Measurements from ENCODE around the gene LGALS3BP.

Gene LGALS3BP

DNA sequence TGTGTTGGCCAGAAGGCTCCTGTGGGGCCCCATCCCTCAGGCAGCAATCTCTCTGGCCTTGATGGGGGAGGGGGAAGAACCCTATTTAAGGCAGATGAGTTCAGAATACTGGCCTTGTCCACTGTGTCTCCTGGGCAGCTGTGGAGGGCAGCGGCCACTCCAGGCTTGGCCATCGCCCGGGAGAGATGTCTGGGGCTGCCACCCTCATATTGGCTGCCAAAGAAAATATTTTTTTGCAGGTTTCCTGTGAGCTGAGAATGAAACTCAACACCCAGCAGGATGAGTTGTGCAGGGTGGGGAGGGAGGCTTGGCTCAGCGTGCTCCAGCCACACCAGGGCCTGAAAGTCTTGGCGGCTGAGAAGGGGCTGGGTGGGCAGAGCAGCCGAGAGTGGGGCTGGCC, 40.1 kb downstream of the LGALS3BP start:
- DNase-seq (ENCODE audit: low read depth in 2 of 2) = no peak

DNA sequence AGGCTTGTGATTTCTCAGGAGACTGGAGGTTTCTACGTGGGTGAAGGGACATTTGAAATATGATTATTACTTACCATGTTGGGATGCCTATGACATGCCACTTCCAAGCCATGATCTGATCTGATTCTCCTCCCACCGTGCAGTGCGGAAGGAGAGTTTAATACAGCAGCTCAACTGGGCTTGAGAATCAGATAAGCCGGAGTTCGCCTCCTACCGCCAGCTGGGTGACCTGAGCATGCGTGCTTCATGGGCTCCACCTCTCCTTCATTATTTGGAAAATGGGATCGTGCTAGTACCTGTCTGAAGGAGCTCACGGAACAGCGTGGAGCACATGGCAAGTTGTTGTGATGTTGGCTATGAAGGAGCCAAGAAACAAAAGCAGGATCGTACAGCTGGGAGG, 42.2 kb downstream of the LGALS3BP start:
- DNase-seq (ENCODE audit: low read depth in 2 of 2) = no peak

DNA sequence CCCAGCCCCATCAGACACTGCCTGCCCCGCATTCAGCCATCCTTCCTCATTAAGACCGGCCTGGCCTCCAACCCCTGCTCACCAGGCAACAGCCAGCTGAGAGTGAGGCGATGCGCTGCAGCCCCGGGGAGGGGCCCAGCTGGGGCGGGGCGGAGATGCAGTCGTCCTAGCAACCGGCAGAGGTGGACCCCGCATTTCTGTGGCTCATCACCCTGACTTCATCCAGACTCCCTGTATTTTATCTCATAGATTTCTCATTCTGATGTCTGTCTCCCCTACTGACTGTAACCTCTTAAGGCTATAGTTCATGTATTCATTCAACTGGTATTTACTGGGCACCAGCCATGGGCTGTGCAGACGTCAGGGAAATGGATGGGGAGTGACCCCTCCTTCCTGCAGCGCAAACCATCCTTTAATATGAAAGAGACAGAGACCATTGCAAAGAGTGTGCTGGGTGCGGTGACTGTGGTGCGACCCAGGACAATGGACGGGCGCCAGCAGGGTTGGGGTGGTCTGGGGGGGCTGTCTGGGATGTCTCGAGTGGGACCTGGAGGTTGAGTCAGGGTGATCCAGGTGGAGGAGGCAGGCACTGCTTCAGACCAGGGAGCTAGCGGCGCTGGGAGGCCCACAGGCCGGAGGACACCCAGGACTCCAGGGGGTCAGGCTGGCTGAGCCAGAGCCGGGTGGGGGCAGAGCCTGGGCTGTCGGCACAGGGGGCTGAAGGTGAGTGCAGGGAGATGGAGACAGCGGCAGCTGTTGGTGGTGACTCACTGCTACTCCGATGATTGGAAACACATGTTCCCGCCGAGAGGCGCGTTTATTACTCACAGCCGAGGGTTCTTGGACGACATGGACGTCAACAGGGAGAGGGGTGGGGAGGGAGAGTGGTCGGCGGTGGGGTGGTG, 44.1 kb downstream of the LGALS3BP start:
- DNase-seq (ENCODE audit: low read depth in 2 of 2) = no peak

DNA sequence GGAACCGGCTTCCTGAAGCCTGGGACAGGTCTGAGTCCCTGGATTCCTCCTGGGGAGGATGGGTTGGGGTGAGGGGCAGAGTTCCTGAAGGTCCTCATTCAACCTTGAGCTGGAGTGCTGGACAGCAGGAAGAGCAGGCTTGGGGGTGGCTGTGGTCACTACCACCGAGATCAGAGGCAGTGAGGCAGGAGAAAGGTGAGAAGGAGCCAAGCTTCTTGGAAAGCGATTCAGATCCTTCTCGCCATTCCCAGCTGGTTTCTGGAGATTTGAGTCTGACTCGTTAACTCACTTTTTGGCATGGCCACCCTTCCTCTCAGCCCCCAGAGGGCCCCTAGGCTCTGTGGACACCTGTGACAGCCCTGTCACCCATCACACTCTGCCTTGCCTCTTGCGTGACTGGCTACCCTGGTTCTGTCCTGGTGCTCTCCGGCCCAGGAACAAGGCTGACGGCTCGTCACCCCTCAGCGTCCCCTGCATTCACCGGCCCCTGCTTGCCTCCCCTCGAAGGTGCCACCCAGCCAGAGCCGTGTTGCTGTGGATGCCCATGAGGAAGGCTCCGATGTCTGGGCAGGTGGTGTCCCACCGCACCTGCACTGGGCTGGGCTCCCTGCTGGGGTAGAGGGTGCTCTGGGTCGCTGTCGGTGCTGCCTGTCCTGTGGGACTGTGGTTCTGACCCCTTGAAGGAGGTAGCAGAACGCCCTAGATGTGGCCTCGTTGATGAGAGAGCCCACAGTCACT, 44.9 kb downstream of the LGALS3BP start:
- DNase-seq (ENCODE audit: low read depth in 2 of 2) = no peak

DNA sequence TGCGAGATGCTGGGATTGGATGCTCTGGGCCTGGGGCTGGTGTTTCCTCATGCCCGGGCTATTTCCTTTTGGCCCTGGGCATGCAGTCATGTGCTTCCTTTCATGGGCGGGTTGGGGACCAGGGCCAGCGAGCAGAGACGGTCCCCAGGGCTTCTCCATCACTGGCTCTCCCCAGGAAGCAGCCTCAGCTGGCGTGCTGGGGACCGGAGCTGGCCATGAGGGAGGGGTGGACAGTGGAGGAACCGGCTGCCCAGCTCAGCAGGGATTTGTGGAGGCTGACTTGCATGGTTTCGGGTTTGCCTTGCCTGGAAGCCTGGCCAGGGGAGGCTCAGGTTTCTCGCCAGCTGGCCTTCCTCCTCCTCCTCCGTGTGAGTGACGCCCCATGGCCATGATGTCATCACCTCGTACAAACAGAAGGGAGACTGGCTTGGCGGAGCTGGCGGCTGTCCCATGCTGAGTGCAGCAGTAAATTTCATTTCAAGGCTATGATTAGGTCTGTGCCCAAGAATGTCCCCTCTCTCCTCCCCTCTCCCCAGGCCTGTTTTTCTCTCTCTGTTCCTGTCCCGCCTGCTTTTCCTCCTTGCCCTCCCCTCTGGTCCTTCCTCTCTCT, 45.7 kb downstream of the LGALS3BP start:
- no peak for DNase-seq (ENCODE audit: low read depth in 2 of 2)

DNA sequence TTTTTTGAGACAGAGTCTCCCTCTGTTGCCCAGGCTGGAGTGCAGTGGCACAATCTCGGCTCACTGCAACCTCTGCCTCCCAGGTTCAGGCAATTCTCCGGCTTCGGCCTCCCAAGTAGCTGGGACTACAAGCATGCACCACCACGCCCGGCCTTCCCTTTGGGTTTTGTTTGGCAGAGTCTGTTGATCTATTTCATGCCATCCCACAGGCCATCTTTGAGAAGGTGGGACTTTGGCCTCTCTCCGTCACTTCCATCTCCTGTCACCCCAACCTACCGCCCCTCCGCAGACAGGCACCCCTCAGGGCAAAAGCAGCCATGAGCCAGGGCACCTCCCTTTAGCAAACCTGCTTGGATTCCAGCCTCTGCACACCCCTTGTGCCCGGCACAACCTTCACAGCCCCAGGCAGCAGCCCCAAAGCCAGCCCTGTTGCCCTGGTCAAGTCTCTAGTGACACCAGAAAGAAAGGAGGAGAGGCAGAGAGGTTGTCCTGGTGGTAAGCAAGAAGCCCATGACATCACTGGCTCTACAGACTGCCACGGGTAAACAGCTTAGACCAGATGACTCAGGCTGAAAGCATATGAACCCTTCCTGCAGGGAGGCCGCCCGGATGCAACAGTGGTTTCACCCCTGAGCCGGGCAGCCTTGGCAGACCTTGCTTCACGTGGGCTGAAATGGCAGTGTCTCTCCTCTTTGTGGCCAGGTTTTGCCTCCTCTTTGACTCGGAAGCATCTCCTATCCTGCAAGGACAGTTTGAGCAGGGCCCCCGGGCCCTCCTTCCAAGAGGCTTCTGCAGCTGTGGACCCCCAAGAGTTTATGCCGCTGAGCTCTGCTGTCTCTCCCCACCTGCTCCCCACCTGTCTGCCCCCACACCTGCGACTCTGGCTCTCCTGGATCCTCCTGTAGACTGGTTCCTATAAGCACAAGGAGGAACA, 46.4 kb downstream of the LGALS3BP start:
- DNase-seq (ENCODE audit: low read depth in 2 of 2) = peak in 1 of 2 donors; percentile 10

DNA sequence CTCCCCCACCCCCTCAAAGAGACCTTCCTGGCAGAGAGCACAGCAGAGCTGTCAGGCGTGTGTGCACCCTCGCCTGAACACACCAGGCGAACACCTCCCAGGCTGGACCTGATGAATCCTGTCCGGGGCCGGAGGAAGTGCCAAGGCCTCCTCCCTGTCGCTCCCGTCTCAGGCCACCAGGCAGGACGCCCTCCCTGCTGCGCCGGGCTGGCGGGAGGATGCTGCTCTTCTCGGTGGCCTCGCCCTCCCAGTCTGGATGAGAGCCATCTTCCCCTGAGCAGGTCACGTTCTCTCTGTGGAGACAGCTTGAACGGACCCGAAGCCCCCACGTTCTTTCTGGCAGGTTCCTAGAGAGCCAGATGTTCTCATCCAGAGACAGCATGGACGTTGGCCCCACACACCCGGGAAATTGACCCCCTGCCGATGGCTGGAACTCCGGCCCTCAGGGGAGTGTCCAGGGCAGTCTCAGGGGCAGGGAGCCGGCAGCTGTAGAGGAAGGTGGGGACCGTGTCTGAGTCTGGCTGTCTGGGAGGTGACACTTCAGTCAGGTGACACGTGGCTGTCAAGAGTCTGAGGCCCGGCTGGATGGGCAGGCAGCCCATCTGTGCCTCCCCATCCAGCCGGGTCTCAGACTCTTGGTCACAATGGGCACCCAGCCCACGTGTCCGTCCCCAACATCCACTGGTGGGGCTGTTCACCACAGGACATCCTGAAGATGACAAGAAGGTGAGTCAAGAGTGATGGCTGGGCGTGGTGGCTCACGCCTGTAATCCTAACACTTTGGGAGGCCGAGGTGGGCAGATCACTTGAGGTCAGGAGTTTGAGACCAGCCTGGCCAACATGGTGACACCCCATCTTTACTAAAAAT, 49.6 kb downstream of the LGALS3BP start:
- no peak for DNase-seq (ENCODE audit: low read depth in 2 of 2)

DNA sequence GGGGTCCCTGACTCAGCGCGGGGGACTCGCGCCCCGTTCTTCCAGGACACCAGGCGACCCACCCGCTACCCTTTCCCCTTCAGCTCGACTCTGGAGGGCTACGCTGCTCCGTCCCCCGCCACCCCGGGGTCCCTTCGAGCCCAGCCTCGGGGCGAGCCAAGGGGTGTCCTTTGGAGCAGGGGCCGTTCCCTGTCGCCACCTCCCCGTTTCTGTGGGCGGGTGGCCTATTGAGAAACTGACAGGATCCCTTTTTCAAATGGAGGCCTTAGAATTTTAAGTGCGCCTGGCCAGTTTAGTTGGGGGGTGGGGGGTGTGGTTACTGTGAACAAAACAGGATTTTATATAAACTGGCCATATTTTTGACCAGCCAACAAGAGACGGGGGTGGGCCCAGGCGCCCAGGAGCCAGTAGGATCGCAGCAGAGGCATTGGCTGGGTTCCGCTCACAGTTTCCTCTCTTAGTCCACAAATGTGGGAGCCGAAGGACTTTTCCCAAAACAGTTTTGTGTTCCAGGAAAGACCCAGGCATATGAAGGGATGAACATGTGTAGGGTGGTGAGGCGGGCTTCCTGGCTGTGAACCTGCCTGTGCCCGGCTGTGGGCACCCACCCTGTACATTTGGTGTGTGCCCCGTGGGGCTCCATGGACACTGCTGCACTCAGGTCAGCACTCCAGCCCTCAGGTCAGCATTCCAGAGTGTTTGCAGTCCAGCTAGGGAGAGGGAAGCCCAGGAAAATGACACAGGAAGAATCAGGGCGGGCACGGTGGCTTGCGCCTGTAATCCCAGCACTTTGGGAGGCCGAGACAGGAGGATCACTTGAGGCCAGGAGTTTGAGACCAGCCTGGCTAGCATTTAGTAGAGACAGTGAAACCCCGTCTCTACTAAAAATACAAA, 53.8 kb downstream of the LGALS3BP start:
- DNase-seq (ENCODE audit: low read depth in 2 of 2) = no peak

DNA sequence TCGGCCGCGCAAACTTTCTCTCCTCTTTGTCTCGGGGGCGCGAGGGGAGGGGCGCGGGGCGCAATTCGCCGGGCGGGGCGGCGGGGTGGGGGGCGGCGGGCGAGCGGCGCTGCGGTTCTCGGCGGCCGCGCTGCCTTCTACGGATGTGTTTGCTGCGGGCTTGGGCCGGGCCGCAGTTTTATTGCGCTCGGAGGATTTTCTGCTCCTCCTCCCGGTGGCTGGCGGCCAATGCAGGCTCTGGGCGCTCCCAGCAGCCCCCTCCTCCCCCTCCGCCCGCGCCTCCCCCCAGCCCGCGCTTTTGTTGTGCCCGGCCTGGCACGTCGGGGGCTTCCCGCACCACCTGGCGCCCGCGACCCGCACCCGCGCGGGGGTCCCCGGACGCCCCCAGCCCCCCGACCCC, 54.5 kb downstream of the LGALS3BP start, which contains the start of gene TIMP2:
TIMP2 (minus strand) TSS at position 154 of the 400 bp plus-strand sequence. CDS start 299 bp downstream, outside the sequence.
- DNase-seq (ENCODE audit: low read depth in 2 of 2) = peak; percentile 26 to 27

DNA sequence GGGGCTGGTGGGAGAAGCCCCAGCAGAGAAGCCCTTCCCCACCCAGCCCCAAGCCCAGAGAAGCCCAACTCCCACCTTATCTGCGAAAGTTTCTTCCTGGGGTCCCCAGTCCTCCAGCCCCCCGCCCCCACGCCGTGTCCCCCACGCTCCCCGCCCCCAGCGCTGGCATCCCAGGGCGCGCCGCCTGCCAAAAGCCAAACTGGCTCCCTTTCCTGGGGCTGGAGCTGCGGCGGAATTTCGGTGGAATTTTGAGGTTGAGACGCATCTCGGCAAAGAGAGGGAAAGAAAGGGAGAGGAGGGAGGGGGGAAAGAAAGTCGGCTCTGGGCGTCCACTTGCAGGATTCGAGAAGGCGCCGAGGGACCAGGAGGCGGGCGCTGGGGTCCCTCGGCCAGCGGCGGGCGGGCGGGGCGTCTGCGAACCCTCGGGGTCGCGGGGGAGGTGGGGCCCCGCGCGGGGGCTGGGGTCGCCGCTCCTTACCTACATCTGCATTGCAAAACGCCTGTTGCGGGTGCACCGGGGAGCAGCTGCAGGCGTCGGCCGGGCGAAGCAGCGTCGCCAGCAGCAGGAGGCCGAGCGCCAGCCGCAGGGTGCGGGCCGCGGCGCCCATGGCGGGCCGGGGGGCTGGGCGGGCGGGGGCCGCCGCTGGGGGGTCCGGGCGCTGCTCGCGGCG, 55.1 kb downstream of the LGALS3BP start:
- DNase-seq (ENCODE audit: low read depth in 2 of 2) = no peak

DNA sequence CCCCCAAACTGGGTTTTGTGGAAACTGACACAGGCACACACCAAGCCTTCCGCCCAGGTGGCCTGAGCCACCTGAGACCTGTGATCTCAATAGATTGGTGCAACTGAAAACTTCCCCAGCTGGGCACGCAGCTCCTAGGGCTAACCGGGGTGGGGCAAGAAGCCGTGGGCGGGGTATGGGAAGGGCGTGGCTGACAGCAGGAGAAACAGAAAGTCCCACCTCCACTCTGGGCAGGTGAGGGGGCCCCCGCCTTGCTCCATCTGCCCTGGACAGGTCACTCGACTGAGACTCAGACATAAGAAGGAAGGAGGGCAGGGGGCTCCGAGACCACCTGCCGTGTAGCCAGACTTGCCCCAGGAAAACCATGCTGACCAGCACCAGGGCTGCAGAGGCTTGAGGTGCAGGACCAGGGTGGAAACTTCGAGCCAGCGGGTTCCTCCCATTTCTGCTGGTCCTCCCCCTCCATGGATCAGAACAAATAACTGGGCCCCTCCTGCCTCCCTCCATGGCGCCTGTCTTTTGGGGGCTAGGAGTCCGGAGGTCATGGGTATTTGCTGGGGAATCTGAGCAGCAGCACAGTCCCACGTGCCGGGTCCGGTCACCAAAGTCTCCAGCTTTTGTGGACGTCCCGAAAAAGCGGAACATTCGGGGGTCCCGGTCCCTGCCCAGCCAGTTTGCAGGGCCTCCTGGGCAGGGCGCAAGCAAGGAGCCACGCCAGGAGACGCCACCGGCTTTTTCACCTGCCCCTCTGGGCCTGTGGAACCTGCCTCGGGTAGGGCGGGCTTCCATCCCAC, 55.9 kb downstream of the LGALS3BP start:
- peak; percentile 19 to 26 for DNase-seq (ENCODE audit: low read depth in 2 of 2)

DNA sequence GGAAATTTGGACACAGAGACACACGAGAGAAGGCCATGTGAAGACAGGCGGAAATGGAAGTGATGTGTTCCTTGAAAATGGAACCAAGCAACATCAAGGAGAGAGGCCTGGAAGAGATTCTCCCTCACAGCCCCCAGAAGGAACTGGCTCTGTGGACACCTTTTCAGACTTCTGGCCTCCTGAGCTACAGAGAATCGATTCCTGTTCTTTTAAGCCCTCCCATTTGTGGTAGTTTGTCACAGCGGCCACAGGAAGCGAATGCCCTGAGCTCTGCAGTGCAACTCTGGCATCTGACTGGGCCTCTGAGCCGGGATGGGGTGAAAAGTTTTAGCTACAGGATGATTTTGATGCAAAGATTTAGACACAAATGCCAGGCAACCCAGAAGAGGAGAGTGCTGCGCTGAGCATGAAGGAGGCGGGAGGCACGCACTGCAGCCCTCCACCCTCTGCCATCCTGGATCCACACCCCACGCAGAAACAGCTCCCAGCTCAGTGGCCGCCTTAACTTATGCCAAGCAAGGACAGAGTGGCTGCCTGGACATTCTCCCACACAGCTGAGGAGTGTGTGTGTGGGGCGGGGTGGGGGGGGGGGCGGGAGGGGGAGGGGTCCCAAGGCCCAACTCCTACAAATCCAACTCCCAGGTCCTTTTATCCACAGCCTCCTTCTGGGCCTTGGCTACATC, 56.8 kb downstream of the LGALS3BP start:
- no peak for DNase-seq (ENCODE audit: low read depth in 2 of 2)

DNA sequence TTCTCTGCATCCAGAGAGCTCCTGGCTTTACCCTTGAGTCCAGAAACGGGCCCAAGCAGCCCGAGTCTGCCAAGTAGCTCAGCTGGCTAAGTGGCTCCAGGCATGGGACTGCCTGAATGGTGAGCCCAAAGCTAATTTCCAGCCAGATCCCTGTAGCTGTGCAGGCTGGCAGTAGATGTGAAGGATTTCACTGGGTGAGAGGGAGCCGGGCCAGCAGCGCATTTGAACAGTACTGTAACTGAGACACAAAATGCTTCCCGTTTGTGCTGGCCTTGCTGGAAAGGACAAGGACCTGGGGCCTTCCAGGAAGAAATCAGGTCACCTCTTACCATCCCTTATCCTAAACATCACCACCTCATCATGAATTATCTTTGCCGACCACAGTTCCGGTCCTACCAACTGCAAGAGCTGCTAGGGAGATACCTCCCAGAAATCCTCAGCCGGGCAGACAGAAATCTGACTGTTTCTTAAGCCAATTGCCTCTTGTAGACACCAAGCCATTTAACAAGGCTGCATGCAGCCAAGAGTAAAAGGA, 58.2 kb downstream of the LGALS3BP start:
- no peak for DNase-seq (ENCODE audit: low read depth in 2 of 2)
